K562 (cell line): Measurements from ENCODE around the gene MRGPRX3. TPM values are rescaled to one million over a fixed set of nuclear protein-coding genes. Genes with fewer than 3 reads are reported as not detected.

ENCODE experiments used
- CREM ChIP-seq: IDR thresholded peaks from 2 replicates; pipeline ENCODE4 v1.6.1; 2014; ENCODE audit warnings: antibody characterized with exemption, low read depth
- CTCFL ChIP-seq: IDR thresholded peaks from 2 replicates; pipeline ENCODE4 v1.6.1; 2011; ENCODE audit warnings: borderline replicate concordance, low read depth, mild to moderate bottlenecking, moderate library complexity, low read length; ENCODE audit not compliant: insufficient read depth, poor library complexity, severe bottlenecking
- ERF ChIP-seq: fragments of 450-650 bp; formaldehyde crosslinking; IDR thresholded peaks from 2 replicates; pipeline ENCODE4 v1.4.0; 2020; ENCODE audit warnings: mild to moderate bottlenecking, mixed read lengths
- ETS2 ChIP-seq: IDR thresholded peaks from 2 replicates; pipeline ENCODE4 v1.6.1; 2016; ENCODE audit warnings: borderline replicate concordance, missing genetic modification characterization, mild to moderate bottlenecking, moderate library complexity, missing compliant biosample characterization; ENCODE audit not compliant: poor library complexity, severe bottlenecking
- ETV5 ChIP-seq: sonication (generic); formaldehyde crosslinking; IDR thresholded peaks from 2 replicates; pipeline ENCODE4 v1.4.0; 2020; ENCODE audit warnings: low read depth, mild to moderate bottlenecking, missing genetic modification reagents
- GTF2F1 ChIP-seq: IDR thresholded peaks from 2 replicates; pipeline ENCODE4 v1.6.1; 2011; ENCODE audit warnings: low read depth, low read length, improper control_type of control experiment
- GTF3C2 ChIP-seq: IDR thresholded peaks from 3 replicates; pipeline ENCODE4 v1.6.1; 2011; ENCODE audit warnings: borderline replicate concordance, mild to moderate bottlenecking, moderate library complexity; ENCODE audit not compliant: insufficient read length; ENCODE audit errors: extremely low read depth
- HMG20B ChIP-seq: fragments of 250-450 bp; sonication (Bioruptor Pico); IDR thresholded peaks from 2 replicates; pipeline ENCODE4 v1.5.0; 2021; ENCODE audit warnings: mild to moderate bottlenecking
- HMGN3 ChIP-seq: IDR thresholded peaks from 2 replicates; pipeline ENCODE4 v1.6.1; 2011; ENCODE audit warnings: borderline replicate concordance, low read depth, mild to moderate bottlenecking, mixed read lengths, low read length; ENCODE audit not compliant: insufficient read length; ENCODE audit errors: extremely low read depth
- HNRNPLL ChIP-seq: fragments of 200-400 bp; formaldehyde crosslinking; IDR thresholded peaks from 2 replicates; pipeline ENCODE4 v1.6.1; 2017; ENCODE audit warnings: low read length, low read depth, mild to moderate bottlenecking; ENCODE audit not compliant: poor library complexity, severe bottlenecking
- MAFK ChIP-seq: IDR thresholded peaks from 2 replicates; pipeline ENCODE4 v1.6.1; 2011; ENCODE audit warnings: low read length, improper control_type of control experiment
- NCOR1 ChIP-seq: fragments of 450-650 bp; IDR thresholded peaks from 2 replicates; pipeline ENCODE4 v1.6.1; 2016; ENCODE audit warnings: mild to moderate bottlenecking, moderate library complexity
- PML ChIP-seq: IDR thresholded peaks from 2 replicates; pipeline ENCODE4 v1.6.1; 2012; ENCODE audit warnings: low read length, inconsistent platforms
- RB1 ChIP-seq: fragments of 450-650 bp; IDR thresholded peaks from 2 replicates; pipeline ENCODE4 v1.6.1; 2017; ENCODE audit warnings: low read depth, mild to moderate bottlenecking
- RFX1 ChIP-seq: fragments of 450-650 bp; IDR thresholded peaks from 2 replicates; pipeline ENCODE4 v1.6.1; 2016; ENCODE audit warnings: mild to moderate bottlenecking, moderate library complexity
- RNF2 ChIP-seq: sonication (generic); IDR thresholded peaks from 2 replicates; pipeline ENCODE4 v1.6.1; 2016
- SMAD3 ChIP-seq: fragments of 450-650 bp; formaldehyde crosslinking; conservative IDR thresholded peaks from 2 replicates; pipeline ENCODE4 v1.4.0; 2020; ENCODE audit warnings: mild to moderate bottlenecking
- TBL1XR1 ChIP-seq, 2 experiments: IDR thresholded peaks; 2 replicates each; pipeline ENCODE4 v1.6.1; 2012; ENCODE audit warnings: improper control_type of control experiment in 2 of 2, low read length in 2 of 2, mild to moderate bottlenecking in 1 of 2
- TFAP4 ChIP-seq: sonication (generic); formaldehyde crosslinking; IDR thresholded peaks from 2 replicates; pipeline ENCODE4 v1.8.0; 2022; ENCODE audit warnings: missing genetic modification reagents, mild to moderate bottlenecking, moderate library complexity, borderline replicate concordance
- U2AF1 ChIP-seq: fragments of 200-400 bp; formaldehyde crosslinking; optimal IDR thresholded peaks from 2 replicates; pipeline ENCODE3; 2017; ENCODE audit warnings: mild to moderate bottlenecking, low read depth, low read length, moderate library complexity
- ZNF583 ChIP-seq: fragments of 250-450 bp; sonication (Bioruptor Pico); IDR thresholded peaks from 2 replicates; pipeline ENCODE4 v1.4.0; 2020
- ZNF75A ChIP-seq: fragments of 450-650 bp; formaldehyde crosslinking; IDR thresholded peaks from 2 replicates; pipeline ENCODE4 v1.4.0; 2020; ENCODE audit warnings: mild to moderate bottlenecking
- ZNF778 ChIP-seq: fragments of 450-650 bp; formaldehyde crosslinking; IDR thresholded peaks from 2 replicates; pipeline ENCODE4 v1.4.0; 2020; ENCODE audit warnings: mild to moderate bottlenecking, moderate library complexity
- polyA plus RNA-seq, 8 experiments: library from polyadenylated mRNA; depleted of rRNA in 4 of 8; stranded (reverse) in 5 of 8; unstranded in 3 of 8; fragments of >200 nt; fragmentation: Nextera tagmentation in 2 of 8; fragmentation: Illumina TruSeq in 1 of 8; extraction: Ambion mirVana in 2 of 8; extraction: Trizol in 1 of 8; gene quantifications; 2 replicates each; pipeline versions ENCODE4 v1.2.1 to v1.2.3, GENCODE V29; 2011 to 2014; ENCODE audit warnings: inconsistent platforms in 1 of 8, missing spikeins in 1 of 8
- total RNA-seq, 7 experiments: library from RNA; depleted of rRNA in 6 of 7; stranded (reverse); fragments of >200 nt in 6 of 7; fragmentation: Illumina TruSeq in 2 of 7; extraction: Trizol in 2 of 7; gene quantifications; 2 replicates each; pipeline versions ENCODE4 v1.2.1 to v1.2.3, GENCODE V29; 2011 to 2021; ENCODE audit warnings: low replicate concordance in 1 of 7

Gene MRGPRX3
- total and polyA plus RNA-seq, 9 of the 15 experiments (the other 6 are each of a cell fraction or from before 2014, with no cell fraction given) = not detected

- TF ChIP-seq U2AF1 = no peak
- peak; percentile 19 for TF ChIP-seq GTF3C2
- peak in 1 of 2 experiments; percentile 50; a peak in 1 of 4 replicates for TF ChIP-seq TBL1XR1 (IDR thresholded peaks at IDR 0.05; ENCODE audit: low read length in 2 of 2)
- peak; percentile 91 for TF ChIP-seq ETV5
- TF ChIP-seq HNRNPLL = peak; percentile 81
- 0 out of 2 replicates have a peak, but pooled peaks have one; percentile 12 for TF ChIP-seq RNF2
- TF ChIP-seq MAFK = 0 out of 2 replicates have a peak, but pooled peaks have one; percentile 22
- no peak for TF ChIP-seq HMG20B (CRISPR knock-in tag)
- TF ChIP-seq CREM = peak; percentile 73
- 0 out of 2 replicates have a peak, but pooled peaks have one; percentile 52 for TF ChIP-seq PML
- 0 out of 2 replicates have a peak, but pooled peaks have one; percentile 30 for TF ChIP-seq SMAD3
- peak; percentile 41; the same call in 1 of the 2 replicates for TF ChIP-seq ZNF75A (CRISPR knock-in tag)
- 0 out of 2 replicates have a peak, but pooled peaks have one; percentile 49 for TF ChIP-seq ZNF583
- TF ChIP-seq ERF = 0 out of 2 replicates have a peak, but pooled peaks have one; percentile 64
- peak; percentile 94 for TF ChIP-seq RB1
- TF ChIP-seq HMGN3 = peak; percentile 70
- TF ChIP-seq ETS2 (tag) = no peak
- no peak for TF ChIP-seq NCOR1
- TF ChIP-seq RFX1 = no peak
- no peak for TF ChIP-seq ZNF778 (CRISPR knock-in tag)
- TF ChIP-seq TFAP4 (CRISPR knock-in tag) = peak; percentile 91
- peak; percentile 60 for TF ChIP-seq CTCFL
- TF ChIP-seq GTF2F1 = peak; percentile 64; the same call in 1 of the 2 replicates
Observed at GRCh38 chr11:18105802-18106574, 26.4 kb upstream of the MRGPRX3 start, which contains the start of gene SAAL1 (continued).
